Coronary artery (tissue), 2 donors: Measurements from ENCODE around the gene TMEM132C.
A peak's percentile ranks its signal among the peaks of the same experiment; 100 is the strongest.
"Not testable (repeated sequence)": the region's sequence is repeated elsewhere in the genome, so short reads cannot be mapped to it uniquely, and the experiment has no call there.

Experiments used
- DNase-seq: peaks from one replicate; pipeline ENCODE4 v3.0.0-alpha.2; 2017; ENCODE audit warnings: low spot score
- H3K27ac ChIP-seq, 2 donors: fragments of 200-600 bp; sonication (generic); one replicate each; pipeline ENCODE4 v1.5.1; 2016 to 2019
- H3K4me3 ChIP-seq: fragments of 200-600 bp; sonication (generic); 2 replicates; pipeline ENCODE4 v1.5.1; 2016; ENCODE audit warnings: mild to moderate bottlenecking, moderate library complexity
- CTCF ChIP-seq: fragments of 200-600 bp; sonication (generic); IDR thresholded peaks from one replicate; pipeline ENCODE4 v1.5.1; 2019; ENCODE audit warnings: antibody characterized with exemption

TMEM132C gene

DNA sequence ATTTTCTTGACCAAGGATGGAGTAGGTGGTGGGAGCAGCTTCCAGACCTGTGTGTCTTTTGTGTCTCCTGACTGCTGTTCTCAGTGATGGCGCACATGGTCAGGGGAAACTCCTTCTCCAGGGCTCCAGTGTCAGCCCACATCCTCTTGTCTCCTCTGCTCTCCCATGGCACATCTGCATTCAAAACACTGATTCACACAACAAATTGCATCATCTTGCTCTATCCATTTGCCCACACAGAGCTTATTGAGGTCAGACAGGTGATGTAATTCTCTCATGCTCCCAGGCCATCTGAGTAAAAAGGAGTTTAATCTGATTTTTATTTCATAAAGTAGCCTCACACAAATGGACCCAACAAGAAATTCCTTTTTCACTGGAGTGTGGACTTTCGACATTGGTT lies 21.8 kb upstream of the TMEM132C start:
- Histone ChIP-seq H3K4me3 (no peak overlapping the region), H3K27ac (no peak overlapping the region)
- no peak for TF ChIP-seq CTCF
- no peak for DNase-seq

DNA sequence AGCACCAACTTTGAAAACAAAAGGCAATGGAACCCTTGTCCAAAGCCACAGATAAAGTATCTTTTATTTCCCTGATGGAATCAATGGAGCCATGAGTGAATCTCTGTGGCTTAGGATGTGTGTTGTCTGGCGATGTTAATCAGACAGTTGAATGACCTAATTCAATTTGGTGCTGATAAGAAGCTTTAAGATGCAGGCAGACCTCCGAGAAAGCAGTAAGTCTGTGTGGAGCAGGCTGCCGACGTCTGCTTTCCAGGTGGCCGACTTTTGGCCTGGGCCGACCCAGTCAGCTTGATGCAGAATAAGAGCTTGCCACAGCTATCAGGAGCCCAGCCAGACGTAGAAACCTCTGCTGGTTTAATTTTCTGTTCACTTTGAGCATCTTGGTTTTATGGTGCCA lies 21.1 kb upstream of the TMEM132C start:
- no peak for TF ChIP-seq CTCF
- H3K27ac ChIP-seq = no peak overlapping the region
- no peak for DNase-seq
- no peak overlapping the region for H3K4me3 ChIP-seq

DNA sequence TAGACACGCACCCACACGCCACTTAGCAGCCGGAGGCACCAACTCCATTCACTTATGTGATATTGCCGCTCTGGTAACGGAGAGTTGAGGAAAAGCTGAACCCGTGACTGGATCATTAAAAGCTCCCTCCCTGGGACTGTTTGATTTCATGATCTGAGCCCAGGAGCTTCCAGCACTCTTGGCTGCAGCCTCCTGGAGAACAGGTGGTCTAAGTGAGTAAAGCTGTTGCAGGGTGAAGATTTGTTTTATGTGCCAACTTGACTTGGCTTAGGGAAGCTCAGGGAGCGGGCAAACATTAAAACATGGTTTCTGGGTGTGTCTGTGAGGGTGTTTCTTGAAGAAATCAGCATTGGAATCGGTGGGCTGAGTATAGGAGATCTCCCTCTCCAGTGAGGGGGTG lies 16.9 kb upstream of the TMEM132C start:
- no peak overlapping the region for H3K27ac ChIP-seq
- no peak for TF ChIP-seq CTCF
- H3K4me3 ChIP-seq = no peak overlapping the region
- DNase-seq = no peak

GRCh38 chr12:128253829-128254228 lies 13.1 kb upstream of the TMEM132C start:
- not testable (repeated sequence) for H3K4me3 ChIP-seq, H3K27ac ChIP-seq, DNase-seq

DNA sequence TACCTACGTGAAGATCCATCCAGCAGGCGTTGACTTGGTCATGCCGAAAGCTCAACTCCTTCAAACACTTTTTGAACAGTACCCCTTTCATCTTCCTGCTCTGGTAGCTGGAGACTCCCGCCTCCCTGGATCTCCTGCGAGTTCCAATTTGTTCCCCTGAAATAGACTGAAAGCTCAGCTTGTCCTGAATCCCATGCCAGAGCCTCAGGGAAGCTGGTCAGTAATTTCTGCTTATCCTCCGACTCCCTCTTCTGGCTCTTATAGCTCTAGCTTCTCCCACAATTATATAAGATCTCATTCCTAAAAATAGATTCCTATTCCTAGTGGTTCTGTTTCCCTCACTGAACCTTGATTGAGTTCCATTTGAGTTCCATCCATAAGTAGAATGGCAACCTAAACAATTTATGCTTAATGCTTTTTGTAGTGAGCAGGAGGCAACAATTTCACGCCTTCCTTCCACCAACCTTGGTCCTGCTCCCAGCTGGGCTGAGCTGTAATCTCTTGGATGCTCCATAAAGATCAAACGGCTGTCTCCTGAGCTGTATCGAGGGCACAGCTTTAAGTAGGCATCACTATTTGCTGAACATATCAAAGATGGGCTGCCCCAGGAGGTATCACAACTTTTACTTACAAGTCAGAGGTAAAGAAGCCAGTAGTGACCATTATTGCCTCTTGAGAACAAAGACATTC lies 8.0 kb upstream of the TMEM132C start:
- TF ChIP-seq CTCF = no peak
- DNase-seq = no peak
- H3K27ac ChIP-seq = no peak overlapping the region
- H3K4me3 ChIP-seq = no peak overlapping the region

DNA sequence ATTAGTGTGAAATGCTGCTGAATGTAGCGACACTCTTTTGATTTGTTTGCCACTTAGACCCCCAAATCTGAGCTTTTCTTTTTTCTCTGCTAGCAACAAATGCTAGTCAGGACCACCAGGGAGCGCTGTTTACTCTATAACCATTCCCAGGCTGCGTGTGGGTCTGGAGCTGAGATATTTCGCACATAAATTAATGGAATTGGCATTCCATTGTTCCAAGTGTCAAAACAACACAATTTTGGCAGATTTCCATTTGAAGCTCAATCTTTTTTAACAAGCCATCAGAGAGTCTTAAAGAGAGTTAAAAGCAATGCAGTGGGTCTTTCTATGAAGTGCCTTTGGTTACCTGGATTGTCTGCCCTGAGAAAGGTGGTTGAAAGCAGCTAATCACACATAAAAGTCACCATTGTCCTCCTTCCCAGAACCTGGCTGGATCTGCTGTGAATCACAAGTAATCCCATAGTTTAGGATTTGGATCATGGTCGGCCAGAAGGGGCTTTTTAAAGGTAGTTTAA lies 7.4 kb upstream of the TMEM132C start:
- TF ChIP-seq CTCF = peak; percentile 25
- Histone ChIP-seq H3K27ac (no peak overlapping the region), H3K4me3 (no peak overlapping the region)
- DNase-seq = no peak

- no peak for DNase-seq
- Histone ChIP-seq H3K4me3 (no peak overlapping the region), H3K27ac (no peak overlapping the region)
- no peak for TF ChIP-seq CTCF
These were observed 5.2 kb upstream of the TMEM132C start for GRCh38 chr12:128261757-128262156.
